Left hindlimb (tissue), 1 donor: ENCODE data around the gene SERTAD1.
"Not testable (repeated sequence)": the region's sequence is repeated elsewhere in the genome, so short reads cannot be mapped to it uniquely, and the experiment has no call there.

Experiments
- DNase-seq: peaks from one replicate; pipeline ENCODE4 v3.0.0-alpha.2; 2018

Gene SERTAD1

DNA sequence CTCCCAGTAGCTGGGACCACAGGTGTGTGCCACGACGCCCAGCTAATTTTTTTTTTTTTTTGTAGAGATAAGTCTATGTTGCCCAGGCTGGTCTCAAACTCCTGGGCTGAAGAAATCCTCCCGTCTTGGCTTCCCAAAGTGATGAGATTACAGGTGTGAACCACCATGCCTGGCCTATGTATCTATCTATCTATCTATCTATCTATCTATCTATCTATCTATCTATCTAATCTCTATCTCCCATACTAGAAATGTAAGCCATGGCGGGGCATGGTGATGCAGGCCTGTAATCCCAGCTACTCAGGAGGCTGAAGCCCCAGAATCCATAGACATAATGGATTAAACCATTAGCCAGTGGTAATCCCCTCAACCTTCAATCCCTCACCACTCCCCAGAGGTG, 24.9 kb upstream of the SERTAD1 start:
- no peak for DNase-seq

DNA sequence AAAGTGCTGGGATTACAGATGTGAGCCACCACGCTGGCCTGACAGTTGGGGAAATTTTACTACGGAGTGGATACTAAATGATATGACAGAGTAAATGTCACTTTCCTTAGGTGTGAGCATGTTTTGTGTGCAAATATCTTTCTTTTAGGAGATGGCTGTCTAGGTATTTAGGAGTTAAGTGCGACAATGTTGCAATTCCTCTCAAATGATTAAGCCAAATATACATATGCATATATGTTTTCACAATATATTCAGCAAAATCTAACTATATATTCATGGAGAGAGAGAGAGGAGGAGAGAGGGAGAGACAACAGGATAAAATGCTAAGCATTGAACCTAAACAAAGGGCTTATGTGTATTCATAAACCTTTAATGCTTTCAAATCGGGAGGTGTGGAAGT, 23.7 kb upstream of the SERTAD1 start:
- DNase-seq = no peak

DNA sequence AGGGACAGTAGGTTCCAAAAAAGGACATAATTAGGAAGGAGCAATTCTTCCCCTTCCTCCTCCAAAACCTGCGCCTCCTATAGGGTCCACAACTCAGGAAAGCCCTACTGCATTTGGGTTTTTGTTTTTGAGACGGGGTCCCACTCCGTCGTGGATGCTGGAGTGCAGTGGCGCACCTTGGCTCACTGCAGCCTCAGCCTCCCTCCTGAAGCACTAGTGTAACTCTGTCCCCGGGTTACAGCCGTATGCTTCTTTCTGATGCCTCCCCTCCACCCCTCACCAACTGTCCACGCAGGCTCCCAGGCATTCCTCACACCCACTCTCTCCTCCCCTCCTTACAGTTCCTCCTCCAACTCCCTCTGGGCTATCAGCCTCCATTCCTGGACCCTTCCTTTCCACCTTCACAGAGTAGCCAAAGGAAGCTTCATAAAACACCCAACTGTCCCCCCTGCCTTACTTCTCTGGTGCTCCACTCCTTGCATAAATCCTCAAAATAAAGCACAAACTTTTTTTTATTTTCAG, 20.5 kb upstream of the SERTAD1 start:
- no peak for DNase-seq

- no peak for DNase-seq
These were observed 20.0 kb upstream of the SERTAD1 start for GRCh38 chr19:40445780-40446262.

- DNase-seq = no peak
These were observed 19.1 kb upstream of the SERTAD1 start for GRCh38 chr19:40444825-40445312.

GRCh38 chr19:40444000-40444824, 18.4 kb upstream of the SERTAD1 start, which contains the start of gene SERTAD3:
Gene SERTAD3 (minus strand): TSS chr19:40444335. CDS start chr19:40442080, 2,255 bp downstream.
- peak; percentile 98 for DNase-seq

DNA sequence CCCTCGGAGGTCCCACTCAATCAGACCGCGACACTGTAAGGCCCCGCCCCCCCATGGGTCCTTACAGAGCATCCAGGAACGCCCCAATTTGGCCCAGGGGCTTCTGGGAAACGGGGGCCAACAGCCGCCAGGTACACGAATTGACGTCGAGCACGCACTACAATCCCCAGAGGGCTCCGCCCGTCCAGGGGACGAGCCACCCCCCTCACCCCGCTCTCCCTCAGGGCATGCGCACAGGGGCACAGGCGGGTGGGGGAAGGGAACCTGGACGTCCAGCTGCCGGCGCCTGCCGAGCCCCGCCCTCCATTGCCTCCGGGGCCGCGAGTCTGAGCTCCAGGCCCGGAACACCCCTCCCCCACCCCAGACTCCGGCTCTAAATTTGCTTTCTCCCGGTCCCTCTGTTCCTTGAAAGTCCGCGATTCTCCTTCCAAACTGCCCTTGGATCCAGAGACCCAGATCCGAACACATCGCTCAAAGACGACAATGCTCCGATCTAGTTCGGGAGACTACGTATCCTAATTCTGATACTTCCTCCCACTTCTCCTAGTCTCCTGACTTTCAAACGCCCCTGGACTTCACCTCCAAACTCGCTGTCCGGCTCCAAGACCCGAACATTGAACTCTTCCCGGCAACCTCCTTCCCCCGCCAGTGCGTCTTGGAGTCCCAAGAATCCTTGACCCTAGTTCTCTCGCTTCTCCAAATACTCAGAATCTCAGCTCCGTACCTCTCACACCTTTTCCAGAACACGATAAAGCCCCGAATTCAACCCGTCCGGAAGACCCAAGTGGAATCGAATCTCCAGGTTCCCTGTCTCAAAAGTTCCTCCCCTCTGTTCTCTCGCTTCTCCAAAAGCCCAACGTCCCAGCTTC, 17.6 kb upstream of the SERTAD1 start:
- peak; percentile 100 for DNase-seq

DNA sequence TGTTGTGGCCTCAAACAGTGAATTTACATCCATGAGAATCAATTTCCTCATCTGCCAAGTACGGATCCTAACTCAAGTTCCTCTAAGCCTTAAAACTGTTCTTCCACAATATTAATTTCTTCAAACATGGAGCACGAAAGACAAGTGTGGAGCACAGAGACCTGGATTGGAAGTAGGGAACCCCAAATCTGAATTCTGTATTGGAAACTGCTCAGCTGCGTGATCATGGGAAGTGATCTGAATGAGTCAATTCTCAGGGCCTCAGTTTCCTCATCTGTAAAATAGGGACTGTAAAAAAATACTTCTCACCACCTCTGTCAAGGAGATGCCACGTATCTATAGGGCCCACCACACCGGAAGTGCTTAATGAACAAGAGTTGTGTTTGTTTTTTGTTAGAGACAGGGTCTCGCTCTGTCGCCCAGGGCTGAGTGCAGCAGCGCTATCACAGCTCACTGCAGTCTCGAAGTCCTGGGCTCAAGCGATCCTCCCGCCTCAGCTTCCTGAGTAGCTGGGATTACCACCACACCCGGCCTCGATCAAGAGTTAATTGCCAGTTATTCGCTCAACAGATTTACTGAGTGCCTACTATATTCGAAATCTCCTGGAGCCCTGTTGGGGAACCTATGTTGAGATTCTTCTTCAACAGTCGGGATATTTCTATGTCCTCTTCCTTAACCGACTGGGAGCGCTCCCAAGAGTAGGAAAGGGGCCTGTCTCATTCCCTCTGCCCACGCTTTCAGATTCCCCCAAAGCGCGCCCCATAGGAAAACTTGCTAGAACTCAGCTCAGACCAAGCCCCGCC, 16.7 kb upstream of the SERTAD1 start:
- no peak for DNase-seq

GRCh38 chr19:40441719-40442253, 16.0 kb upstream of the SERTAD1 start:
- no peak for DNase-seq

- DNase-seq = no peak
These were observed 12.5 kb upstream of the SERTAD1 start for GRCh38 chr19:40438284-40438683.

DNA sequence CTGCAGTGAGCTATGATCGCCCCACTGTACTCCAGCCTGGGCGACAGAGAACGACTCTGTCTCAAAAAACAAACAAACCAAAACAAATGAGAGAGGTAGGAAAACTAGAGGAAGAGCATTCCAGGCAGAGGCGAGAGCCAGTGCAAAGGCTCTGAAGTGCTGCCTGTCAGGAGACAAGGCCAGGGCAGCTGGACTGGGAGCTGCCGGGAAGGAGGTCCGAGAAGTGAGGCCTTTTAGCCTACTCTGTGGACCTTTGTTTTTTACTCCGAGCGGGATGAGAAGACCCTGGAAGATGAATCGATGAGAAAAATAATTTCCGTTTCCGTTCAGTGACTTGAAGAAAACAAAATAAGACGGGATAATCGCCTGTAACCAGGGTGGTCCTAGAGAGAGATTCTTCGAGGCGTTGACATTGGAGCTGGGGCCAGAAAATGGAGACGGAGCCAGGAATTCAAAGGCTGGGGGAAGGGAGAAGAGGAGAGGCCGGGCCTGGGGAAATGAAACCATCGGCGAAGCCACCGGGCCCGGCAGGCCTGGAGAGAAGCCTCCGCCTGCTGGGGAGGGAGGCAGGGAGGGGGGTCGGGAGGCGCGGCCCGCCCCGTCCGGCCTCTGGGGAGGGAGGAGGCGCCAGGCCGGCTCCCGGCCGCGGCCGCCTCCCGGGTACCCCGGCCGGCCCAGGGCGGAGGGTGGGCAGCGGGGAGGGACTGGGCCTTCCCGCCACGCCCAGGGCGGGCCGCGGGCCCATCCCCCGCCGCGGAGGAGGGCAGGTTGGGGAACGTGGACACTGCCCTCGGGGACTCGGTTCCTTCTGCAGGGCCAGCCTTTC, 7.8 kb upstream of the SERTAD1 start:
- DNase-seq = peak; percentile 95

GRCh38 chr19:40432760-40433159, 7.0 kb upstream of the SERTAD1 start:
- not testable (repeated sequence) for DNase-seq

- DNase-seq = no peak
These were observed 5.9 kb upstream of the SERTAD1 start for GRCh38 chr19:40431698-40432097.

DNA sequence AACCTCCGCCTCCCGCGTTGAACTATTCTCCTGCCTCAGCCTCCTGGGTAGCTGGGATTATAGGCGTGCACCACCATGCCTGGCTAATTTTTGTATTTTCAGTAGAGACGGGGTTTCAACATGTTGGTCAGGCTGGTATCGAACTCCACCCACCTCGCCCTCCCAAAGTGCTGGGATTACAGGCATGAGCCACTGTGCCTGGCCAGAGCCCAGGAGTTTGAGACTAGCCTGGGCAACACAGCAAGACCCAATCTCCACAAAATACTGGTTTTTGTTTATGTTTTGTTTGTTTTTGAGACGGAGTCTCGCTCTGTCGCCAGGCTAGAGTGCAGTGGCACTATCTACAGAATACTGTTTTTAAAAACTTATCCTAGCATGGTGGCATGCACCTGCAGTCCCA, 4.5 kb upstream of the SERTAD1 start:
- DNase-seq = not testable (repeated sequence)

DNA sequence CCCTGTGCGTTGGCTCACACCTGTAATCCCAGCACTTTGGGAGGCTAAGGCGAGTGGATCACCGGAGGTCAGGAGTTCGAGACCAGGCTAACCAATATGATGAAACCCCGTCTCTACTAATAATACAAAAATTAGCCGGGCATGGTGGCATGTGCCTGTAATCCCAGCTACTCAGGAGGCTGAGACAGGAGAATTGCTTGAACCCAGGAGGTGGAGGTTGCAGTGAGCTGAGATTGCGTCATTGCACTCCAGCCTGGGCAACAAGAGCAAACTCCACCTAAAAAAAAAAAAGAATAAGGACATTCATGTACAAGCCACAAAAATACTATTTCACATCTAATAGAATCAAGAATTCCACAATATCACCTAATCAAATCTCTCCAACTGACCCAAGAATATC, 2.4 kb upstream of the SERTAD1 start:
- not testable (repeated sequence) for DNase-seq

GRCh38 chr19:40424637-40425449, 949 bp downstream of the SERTAD1 start:
- DNase-seq = no peak

GRCh38 chr19:40423938-40424337, 1.9 kb downstream of the SERTAD1 start:
- DNase-seq = no peak

- DNase-seq = no peak
These were observed 2.8 kb downstream of the SERTAD1 start for GRCh38 chr19:40422748-40423566.
